ENCODE measurements around the gene CHRNB2. TPM values are rescaled to one million over a fixed set of nuclear protein-coding genes. Genes with fewer than 3 reads are reported as not detected.
A peak's percentile ranks its signal among the peaks of the same experiment; 100 is the strongest.

CHRNB2 gene
- total RNA-seq, 2 donors from 2014 or later, result 0.07 to 0.16 TPM

- Histone ChIP-seq H3K9ac (ENCODE audit: low read depth in 2 of 2, low read length in 2 of 2) (no peak overlapping the region), H3K9me3 (no peaks in the 10 kb centered on the region), H3K4me3 (no peak overlapping the region), H3K27me3 (no peaks in the 10 kb centered on the region), H3K27ac (no peak overlapping the region), H3K4me1 (no peaks in the 10 kb centered on the region), H3K36me3 (peaks cover 51% of the 10 kb centered on the region)
- DNase-seq, result no peak
- intact Hi-C loops (cut with DNase I), result no loop called here
- TF ChIP-seq, protein P1, sequence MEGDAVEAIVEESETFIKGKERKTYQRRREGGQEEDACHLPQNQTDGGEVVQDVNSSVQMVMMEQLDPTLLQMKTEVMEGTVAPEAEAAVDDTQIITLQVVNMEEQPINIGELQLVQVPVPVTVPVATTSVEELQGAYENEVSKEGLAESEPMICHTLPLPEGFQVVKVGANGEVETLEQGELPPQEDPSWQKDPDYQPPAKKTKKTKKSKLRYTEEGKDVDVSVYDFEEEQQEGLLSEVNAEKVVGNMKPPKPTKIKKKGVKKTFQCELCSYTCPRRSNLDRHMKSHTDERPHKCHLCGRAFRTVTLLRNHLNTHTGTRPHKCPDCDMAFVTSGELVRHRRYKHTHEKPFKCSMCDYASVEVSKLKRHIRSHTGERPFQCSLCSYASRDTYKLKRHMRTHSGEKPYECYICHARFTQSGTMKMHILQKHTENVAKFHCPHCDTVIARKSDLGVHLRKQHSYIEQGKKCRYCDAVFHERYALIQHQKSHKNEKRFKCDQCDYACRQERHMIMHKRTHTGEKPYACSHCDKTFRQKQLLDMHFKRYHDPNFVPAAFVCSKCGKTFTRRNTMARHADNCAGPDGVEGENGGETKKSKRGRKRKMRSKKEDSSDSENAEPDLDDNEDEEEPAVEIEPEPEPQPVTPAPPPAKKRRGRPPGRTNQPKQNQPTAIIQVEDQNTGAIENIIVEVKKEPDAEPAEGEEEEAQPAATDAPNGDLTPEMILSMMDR (IDR thresholded peaks at IDR 0.05), result no peak
Measured at GRCh38 chr1:154582885-154583284, 15.3 kb downstream of the CHRNB2 start.

DNA sequence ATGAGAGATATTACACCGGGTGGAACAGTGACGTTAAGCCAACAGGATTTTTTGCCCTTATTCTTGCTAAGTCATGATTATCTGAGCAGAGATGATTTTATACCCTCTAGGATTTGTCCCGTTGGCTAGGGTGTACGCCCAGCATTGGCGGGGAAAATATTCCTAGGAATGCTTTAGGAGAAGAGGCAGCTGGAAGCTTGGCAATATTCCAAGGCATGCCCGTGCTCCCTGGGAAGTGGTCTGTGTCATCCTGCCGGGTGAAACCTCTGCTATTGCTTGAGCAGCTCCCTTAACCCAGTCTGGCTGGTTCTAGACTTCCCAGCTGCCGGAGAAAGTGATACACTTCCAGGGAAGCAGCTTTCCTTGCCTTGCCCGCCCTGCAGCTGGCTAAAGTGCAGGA is 16.2 kb downstream of the CHRNB2 start:
- Histone ChIP-seq H3K27me3 (no peaks in the 10 kb centered on the region), H3K4me3 (no peak overlapping the region), H3K4me1 (no peaks in the 10 kb centered on the region), H3K36me3 (peaks cover 60% of the 10 kb centered on the region), H3K9ac (ENCODE audit: low read depth in 2 of 2, low read length in 2 of 2) (peak overlapping the region in 1 of 2 donors; percentile 35), H3K9me3 (no peaks in the 10 kb centered on the region), H3K27ac (no peak overlapping the region)
- TF ChIP-seq, protein P1 (IDR thresholded peaks at IDR 0.05), result no peak
- intact Hi-C loops (cut with DNase I), result no loop called here
- DNase-seq, result no peak

- H3K9me3 ChIP-seq, result no peaks in the 10 kb centered on the region
- H3K27me3 ChIP-seq, result no peaks in the 10 kb centered on the region
- no peak for DNase-seq
- intact Hi-C loops (cut with DNase I), result no loop called here
- H3K27ac ChIP-seq, result no peak overlapping the region
- H3K36me3 ChIP-seq, result peaks cover 67% of the 10 kb centered on the region
- peak overlapping the region in 1 of 2 donors; percentile 35 for H3K9ac ChIP-seq (ENCODE audit: low read depth in 2 of 2, low read length in 2 of 2)
- no peak overlapping the region for H3K4me3 ChIP-seq
- TF ChIP-seq, protein P1 (IDR thresholded peaks at IDR 0.05), result no peak
- no peaks in the 10 kb centered on the region for H3K4me1 ChIP-seq
Measured at GRCh38 chr1:154584267-154584994, 16.9 kb downstream of the CHRNB2 start.

DNA sequence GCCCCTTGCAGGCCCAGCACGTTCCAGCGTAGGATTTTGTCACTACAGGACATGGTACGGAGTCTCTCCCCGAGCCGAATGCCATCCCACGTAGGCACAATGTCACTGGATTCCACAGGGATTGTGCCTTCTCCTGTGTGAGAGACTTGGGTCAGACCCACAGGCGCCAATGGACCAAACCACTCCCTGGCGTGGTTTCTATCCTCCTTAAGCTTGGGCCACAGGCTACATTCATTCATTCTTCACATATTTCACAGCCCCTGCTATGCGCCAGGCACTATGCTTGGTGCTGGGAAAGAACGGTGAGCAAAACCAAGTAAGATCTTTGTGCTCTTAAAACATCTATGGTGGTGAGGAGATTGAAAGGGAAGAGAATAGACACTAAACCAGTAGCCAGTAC is 18.7 kb downstream of the CHRNB2 start:
- DNase-seq, result no peak
- Histone ChIP-seq H3K9ac (ENCODE audit: low read depth in 2 of 2, low read length in 2 of 2) (no peak overlapping the region), H3K27ac (no peak overlapping the region), H3K4me3 (no peak overlapping the region), H3K36me3 (peaks cover 70% of the 10 kb centered on the region), H3K27me3 (no peaks in the 10 kb centered on the region), H3K4me1 (no peaks in the 10 kb centered on the region), H3K9me3 (no peaks in the 10 kb centered on the region)
- TF ChIP-seq, protein P1 (IDR thresholded peaks at IDR 0.05), result no peak
- intact Hi-C loops (cut with DNase I), result no loop called here

DNA sequence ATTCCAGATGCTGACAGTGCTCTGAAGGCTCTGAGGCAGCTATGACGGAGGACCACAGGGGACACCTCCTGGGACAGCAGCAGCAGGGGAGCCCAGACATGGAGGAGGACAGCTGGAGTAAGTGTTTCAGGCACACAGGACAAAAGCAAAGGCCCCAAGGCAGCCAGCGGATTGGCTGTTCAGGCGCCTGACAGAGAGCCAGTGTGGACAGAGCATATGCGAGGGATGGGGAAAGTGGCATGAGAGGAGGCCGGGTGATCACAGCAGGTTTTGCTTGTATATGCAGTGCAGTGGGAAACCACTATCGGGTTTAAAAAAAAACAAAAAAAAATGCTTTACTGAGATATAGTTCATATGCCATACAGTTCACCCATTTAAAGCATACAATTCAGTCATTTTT is 19.1 kb downstream of the CHRNB2 start:
- TF ChIP-seq, protein P1 (IDR thresholded peaks at IDR 0.05), result no peak
- Histone ChIP-seq H3K9ac (ENCODE audit: low read depth in 2 of 2, low read length in 2 of 2) (no peak overlapping the region), H3K9me3 (no peaks in the 10 kb centered on the region), H3K36me3 (peaks cover 70% of the 10 kb centered on the region), H3K27me3 (no peaks in the 10 kb centered on the region), H3K27ac (no peak overlapping the region), H3K4me1 (no peaks in the 10 kb centered on the region), H3K4me3 (no peak overlapping the region)
- intact Hi-C loops (cut with DNase I), result no loop called here
- DNase-seq, result no peak
